Stimulated activated CD8-positive, alpha-beta memory T cell treated with anti-CD3 and anti-CD28 coated beads, Interleukin-2, amount 100 ng/mL, for 1 hour (primary cell): ENCODE data around the gene ADAMTS6.

ENCODE experiments used
- DNase-seq, 2 donors: peaks; one replicate each; pipeline ENCODE4 v3.0.0-alpha.2; 2020; ENCODE audit warnings: low read depth in 2 of 2

Gene ADAMTS6

DNA sequence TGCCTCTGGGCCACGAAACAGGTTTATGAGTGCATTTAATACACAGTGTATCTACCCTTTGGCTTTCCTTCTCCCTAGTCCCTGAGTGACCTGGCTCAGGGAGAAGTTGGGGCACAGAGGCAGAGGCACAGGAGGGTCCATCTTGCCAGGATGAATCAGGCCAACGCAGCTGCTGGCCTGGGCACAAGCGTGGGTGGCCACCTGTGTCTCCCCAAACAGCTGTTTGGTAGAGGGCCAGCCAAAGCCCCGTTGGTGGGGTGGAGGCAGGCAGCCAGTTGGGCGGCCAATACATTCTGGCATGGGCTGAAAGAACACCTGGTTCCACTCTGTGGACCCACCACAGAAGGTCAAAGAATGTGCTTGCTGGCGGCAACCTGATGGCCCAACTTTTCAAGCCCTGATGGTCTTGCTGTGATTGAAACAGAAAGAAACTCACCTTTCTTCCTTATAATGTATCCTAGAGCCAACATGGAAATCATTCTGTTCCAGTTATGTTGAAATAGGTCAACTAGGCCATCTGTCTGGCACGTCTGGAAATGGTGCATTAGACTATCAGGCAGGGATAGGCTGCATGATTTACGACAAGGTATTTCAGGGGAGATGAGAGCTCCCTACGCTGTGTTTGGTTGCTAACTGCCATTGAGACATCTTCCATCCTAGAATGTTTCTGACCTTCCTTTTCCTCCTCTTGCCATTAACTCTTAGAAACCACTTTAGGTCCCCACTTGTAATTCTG, 337.4 kb downstream of the ADAMTS6 start:
- no peak for DNase-seq

DNA sequence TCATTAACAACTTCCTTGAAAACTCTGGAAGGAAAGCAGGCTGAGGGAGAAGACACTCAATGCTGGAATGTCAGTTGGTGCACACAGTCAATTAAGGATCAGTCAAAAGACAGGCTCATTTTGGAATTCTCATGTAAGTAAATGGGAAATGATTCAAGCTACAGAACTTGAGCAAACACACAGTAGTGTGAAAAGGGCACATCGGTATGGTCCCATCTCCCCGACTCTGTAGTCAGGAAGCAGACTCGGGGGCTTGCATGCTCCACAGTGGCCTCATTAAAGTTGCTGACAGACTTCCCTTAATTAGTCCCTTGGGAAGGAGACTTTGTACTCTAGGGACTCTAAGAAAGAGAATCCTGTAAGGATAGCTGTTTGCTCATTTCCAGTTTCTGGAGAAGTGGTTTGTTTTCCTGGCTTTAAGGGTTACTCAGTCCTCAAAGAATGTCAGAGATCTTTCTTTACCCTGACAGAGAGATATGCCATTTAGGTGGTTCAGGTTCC, 339.2 kb downstream of the ADAMTS6 start:
- no peak for DNase-seq

DNA sequence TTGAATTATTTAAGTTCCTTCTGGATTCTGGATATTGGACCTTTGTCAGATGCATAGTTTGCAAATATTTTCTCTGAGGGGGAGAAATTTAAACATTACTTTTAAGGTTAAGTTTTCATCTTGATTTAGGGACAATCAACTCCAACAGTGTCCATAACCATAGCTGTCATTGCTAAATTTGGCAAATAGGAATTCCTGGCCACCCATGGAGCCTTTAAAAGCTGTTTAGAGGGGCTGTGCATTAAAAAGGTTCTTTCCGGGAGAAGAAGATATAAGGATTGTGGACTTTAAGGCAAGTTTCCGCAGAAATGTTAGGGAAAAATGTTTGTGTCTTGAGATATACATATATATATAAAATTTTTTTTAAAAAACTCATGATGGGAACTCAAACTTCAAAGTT, 339.7 kb downstream of the ADAMTS6 start:
- DNase-seq, result no peak

DNA sequence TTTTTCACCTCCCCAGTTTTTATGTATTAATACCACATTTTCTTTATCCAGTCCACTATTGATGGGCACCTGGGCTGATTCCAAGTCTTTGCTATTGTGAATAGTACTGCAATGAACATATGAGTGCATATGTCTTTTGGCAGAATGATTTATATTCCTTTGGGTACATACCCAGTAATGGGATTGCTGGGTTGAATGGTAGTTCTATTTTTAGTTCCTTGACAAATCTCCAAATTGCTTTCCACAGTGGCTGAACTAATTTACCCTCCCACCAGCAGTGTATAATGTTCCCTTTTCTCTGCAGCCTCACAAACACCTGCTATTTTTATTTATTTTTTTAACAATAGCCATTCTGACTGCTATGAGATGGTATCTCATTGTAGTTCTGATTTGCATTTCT, 340.2 kb downstream of the ADAMTS6 start:
- DNase-seq, result no peak

DNA sequence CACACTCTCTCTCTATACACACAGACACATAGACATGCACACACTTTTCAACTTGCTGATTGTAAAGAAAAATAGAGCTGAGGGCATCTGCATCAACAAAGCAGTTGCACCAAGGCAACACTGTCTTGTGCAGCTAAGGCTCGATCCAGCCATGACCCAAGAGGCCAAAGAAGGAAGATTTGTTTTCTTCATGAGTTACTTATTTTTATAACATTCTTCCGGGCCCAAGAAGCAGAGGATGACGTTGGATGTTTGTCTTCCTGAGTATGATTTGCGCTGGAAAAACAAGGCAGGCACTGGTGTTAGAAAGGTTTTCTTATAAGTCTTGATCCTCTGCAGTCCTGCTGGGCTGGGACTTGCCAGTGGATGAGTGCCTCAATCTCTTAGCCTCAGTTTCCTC, 344.1 kb downstream of the ADAMTS6 start:
- no peak for DNase-seq

DNA sequence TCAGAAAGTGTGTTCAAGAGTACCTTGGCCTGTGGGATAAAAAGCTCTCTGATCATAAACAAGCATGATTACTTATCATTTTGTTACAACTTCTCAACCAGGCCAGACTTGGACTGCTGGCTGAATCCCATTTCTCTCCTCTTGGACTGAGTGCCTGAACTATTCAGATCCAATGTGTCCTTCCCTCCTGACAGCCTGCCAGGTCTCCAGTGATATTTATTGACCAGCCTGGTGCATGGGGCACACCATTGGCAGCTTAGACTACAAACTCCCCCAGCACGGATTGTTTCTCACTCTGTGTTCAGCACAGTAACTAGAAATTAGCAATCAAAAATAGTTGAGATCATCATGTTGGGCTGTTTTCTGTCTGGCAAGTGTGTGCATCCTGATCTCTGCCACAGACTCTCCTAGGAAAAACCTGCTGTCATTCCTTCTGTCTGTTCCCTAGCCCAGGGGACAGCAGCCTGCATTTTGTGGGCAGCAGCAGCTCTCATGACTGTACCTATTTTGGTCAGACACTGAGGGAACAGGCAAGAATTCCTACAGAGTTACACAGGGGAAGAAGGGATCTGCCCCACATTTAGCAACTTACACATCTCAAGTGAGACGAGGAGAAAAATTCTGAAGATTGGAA, 348.1 kb downstream of the ADAMTS6 start:
- DNase-seq, result no peak

DNA sequence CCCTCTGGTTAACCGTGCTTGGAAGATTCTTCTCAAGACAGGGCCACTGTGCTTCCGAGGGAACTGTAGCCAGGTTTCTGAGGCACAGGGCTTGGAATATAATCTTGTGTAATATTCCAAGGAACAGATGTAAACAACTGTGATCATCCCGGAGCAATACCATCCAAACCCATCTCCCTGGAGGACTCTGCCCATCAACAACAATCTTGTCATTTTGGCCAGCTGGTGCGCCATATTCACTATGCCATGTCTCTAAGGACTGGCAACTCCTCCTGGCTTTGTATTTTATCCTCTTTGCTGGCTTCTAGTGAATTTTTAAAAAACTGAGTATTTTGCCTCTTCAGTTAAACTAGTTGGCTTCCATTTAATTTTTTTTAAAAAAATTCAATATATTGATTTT, 349.3 kb downstream of the ADAMTS6 start:
- no peak for DNase-seq

DNA sequence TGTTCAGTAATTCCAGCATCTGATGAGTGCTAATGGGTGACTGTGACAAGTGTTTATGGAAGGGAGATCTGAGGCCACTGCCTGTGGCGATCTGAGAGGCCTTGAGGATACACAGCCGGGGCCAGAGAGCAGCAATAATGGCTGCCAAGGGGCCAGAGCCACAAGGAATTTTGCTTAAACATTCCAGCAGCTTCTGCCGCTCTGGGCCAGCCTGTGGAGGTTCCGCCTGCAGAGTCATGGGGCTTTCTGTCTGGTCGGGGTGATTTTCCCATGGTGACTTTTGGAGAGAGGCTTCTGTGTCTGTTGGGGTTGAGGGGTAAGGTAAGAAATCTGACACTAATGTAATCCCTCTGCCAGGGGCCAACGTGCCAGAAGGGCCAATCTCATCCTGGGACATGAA, 353.5 kb downstream of the ADAMTS6 start:
- no peak for DNase-seq

DNA sequence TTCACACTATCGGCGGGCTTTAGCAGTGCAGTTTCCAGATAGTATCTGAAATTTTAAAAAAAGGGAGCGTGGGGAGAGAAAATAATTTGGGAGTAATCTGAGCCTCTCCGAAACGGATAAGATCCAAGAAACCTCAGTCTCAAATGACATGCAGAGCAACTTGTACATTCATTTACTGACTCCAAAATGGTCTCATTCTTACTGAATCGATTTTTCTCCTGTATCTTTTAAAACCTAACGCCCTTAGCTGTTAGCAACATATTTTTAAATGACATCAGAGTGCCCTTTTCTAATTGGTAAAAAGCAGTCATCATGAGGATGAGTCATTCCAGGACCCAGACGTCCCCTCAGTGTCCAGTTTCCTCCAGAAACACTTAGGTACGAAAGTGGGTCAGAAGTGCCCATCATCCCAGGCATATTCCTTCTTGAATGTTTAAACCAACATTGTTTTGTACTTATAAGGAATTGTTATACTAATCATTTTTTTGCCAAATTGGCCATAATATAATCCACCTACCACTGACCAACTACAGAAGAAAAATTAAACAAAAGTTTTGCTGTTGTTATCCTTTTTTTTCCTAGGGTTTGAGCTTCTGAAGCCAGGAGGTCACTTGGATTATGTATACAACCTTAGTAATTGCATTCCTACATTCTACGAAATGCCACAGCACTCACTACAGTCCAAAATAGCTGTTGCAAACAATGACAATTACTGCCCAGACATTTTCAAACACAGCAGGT, 354.4 kb downstream of the ADAMTS6 start:
- no peak for DNase-seq

DNA sequence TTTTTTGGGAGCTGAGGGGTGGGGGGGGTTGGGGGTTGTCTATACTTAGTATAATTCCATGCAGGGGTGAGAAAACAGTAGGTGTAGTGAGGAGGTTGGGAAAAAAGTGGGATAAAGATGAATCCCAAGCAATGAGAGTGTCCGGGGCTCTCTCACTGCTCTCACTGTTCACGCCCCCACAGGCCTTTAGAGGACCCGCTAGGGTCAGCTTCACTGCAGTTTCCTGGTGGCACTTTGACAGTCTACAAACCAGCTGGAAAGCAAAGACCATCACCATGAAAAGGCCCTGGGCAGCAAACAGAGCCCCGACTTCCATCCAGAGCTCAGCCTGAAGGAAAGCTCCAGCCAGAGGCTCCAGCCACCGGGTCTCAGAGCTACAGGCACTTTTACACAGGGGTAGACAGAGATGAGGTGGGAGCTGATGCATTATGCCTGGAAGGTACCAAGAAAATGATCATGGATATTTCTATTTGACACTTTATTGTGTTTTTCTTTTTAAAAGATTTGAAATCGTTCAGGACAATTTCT, 355.1 kb downstream of the ADAMTS6 start:
- no peak for DNase-seq

DNA sequence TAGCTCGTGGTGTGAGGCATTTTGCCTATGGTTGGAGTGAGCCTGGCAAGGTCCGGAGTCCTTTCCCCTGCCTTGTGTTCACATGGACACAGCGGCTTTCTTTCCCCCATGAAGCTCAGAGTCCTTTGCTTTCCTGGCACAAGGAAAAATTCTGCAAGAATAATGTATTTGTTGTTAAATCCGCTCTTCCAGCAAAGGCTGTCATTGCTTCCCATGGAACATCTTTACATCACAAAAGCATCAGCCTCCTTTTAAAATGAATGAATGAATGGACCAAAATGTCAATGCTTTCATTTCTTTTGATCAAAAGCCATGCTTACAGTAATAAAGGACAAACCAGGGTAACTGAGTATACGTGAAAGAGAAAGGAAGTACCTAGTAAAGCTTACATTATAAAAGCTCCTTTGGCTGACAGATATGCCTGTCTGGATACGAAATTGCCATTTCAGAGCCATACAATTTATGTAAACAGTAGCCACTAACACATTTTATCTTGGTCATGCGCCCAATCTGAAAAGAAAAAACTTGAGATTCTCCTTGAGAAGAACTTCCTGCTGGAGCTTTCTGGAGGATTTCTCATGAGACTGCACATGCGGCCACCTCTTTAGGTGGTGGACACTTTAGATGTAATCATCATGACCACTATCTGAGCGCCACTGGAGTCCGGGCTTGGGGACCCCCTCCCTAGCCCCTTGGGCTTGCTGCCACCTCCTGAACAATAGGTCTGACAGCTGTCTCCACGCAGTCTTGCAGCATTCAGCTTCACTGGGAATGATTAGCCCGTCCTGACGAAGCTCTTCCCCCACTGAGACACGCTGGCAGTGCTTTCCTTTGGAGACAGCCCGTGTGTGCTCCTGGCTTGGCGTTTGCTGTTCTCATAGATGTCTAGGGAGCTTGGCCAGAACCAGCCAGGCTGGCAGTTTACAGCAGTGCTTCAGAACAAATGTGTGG, 355.9 kb downstream of the ADAMTS6 start:
- no peak for DNase-seq

DNA sequence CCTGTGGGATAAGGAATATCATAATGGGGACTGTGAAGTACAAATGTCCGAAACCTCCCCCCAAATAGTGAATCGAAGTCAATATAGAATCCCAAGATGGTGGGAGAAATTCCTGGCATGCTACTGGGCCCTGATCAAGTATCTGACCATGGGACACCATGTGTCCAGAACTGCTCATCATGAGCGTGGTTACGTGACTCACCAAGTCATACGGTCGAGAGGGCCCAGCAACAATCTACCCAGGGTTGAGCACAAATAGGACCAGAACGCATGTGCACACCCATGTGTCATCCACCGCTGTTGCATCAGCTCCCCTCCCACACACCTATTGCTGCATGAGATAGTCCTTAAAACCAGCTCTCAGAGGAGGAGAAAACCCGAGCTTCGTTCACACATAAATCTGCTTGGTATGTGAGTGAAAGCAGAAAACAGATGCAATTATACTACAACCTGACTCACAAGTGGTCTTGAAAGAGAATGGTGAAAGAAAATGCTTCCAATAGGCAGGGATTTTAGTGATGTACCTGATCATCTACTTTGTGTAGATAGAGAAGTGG, 359.8 kb downstream of the ADAMTS6 start:
- DNase-seq, result no peak

DNA sequence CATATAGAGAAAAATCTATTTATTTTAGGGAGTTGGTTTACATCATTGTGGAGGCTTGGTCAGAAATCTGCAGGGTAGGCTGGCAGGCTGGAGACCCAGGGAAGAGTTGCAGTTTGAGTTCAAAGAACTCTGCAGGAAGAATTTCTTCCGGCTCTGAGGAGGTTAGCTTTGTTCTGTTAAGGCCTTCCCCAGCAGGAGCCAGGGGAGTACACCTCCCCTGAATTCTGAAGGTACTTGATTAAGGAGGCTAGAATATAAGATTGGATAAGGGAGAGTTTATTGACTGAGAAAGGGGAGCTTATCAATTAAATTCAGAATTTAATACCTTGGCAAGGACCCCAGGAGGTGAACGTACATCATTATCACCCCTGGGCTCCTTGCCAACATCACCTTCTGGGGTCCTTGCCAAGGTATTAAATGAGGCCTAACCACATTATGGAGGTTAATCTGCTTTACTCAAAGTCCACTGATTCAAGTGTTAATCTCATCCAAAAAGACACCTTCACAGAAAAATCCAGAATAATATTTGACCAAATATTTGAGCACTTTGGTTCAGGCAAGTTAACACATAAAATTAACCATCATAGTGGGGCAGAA, 361.3 kb downstream of the ADAMTS6 start:
- no peak for DNase-seq

DNA sequence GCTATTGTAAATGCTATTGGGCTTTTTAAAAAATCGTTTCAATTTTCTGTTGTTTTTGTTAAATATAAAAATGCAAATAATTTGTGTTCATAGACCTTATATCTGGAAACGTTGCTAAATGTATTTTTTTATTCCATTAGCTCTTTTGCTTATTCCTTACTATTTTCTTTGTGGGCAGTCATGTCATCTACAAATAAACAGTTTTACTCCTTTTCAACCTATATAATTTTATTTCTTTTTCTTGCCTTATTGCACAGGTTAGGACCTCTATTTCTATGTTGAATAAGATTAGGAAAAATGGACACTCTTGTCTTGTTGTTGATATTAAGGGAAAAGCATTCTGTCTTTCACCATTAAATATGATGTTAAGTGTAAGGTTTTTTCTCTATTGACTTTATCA, 364.2 kb downstream of the ADAMTS6 start:
- no peak for DNase-seq

DNA sequence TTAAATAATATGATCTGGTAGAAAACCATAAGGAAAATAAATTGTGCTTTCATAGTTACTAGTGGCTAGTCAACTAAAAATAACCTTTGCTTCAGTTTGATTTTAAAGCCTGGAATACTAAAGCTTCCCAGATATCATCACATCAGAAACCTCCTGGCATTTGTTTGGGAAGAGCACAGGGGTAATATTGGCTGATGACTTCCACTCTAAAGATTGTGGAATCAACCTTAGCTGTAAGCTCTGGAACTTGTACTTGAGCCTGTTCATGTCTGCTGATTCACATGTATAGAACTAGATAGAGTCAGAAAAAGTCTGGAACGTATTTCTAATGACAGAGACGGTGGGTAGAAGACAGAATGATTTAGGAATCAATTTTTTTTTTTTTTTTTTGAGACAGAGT, 367.9 kb downstream of the ADAMTS6 start:
- no peak for DNase-seq

DNA sequence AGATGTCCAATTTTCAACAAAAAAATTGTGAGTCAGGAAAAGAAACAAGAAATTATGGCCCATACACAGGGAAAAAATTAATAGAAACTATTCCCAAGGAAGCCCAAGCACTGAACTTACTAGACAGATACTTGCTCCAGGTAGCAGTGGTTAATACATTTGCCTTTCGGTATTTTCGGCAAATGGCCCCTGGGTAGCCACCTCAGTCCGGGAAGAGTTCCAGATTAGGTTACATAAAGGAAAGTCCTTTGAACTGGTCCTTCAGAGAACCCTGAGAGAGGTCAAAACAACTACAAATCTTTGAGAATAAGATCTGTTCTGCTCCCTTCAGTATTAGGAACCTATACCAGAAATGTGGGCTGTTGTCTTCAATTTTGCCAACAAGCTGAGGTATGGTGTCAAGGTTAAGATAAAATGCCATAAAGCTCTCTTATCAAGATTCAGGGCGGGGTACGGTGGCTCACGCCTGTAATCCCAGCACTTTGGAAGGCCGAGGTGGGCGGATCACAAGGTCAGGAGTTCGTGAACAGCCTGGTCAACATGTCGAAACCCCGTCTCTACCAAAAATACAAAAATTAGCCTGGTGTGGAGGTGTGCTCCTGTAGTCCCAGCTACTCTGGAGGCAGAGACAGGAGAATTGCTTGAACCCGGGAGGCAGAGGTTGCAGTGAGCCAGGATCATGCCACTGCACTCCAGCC, 369.6 kb downstream of the ADAMTS6 start:
- no peak for DNase-seq

DNA sequence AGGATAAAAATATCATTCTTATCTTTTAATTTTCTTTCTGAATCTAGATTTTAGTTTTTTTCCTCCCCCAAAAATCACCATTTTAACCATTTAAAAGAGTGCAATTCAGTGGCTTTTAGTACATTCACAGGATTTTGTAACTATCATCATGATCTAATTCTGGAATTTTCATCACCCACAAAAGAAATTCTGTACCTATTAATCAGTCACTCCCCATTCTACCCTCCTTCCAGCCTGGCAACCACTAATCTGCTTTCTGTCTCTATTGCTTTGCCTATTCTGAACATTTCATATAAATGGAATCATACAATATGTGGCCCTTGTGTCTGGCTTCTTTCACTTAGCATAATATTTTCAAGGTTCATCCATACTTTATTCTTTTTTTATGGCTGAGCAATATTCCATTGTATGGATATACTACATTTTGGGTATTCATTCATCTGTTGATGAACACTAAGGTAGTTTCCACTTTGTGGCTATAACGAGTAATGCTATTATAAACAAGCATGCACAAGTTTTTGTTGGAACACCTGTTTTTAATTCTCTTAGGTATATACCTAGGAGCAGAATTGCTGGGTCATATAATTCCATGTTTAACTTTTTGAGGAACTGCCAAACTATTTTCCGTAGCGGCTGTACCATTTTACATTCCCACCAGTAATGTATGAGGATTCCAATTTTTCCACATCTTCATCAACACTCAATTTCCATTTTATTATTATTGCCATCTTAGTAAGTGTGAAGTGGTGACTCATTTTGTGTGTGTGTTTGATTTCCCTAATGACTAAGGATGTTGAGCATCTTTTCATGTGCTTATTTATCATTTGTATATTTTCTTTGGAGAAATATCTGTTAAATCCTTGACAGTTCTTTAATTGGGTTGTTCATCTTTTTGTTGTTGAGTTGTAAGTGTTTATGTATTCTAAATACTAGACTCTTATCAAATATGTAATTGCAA, 372.7 kb downstream of the ADAMTS6 start:
- no peak for DNase-seq

DNA sequence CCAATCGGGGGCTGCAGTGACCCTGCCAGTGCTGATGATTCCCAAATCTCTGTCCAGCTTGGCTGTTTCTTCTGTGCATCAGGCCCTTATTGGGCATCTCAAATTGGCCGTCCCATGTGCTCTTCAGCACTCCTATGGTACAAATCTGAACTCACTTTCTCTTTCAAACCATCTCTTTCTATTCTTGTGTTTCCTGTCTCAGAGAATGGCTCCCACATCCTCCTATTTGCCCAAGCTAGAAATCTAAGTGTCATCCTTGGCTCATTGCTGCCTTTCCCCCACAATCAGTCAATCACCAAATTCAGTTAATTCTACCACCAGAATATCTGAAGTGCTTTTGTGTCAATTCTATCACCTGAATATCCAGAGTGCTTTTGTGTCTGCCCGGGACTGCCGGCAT, 376.4 kb downstream of the ADAMTS6 start:
- no peak for DNase-seq

DNA sequence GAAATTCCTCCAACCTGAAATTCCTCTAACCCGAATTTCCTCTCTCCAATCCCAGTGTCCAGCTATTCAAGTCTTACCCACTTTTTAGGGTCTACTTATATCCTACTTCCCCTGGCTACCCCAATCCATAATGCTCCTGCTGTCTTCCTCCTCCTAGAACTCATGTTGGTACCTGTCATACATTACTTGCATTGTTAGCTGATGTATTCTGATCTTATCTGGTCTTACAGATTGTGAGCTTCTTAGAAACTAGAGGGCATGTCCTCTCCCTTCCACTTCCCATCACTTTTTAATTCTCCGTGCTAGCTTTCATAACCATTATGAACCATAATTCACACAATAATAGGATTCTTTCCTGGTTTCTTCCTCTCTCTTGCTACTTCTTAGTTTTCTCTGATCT, 376.9 kb downstream of the ADAMTS6 start:
- no peak for DNase-seq
